ENCODE results near the gene CBL.
"Not testable (repeated sequence)": the region's sequence is repeated elsewhere in the genome, so short reads cannot be mapped to it uniquely, and the experiment has no call there.

The CBL gene

GRCh38 chr11:119205574-119206510 is at the start of gene CBL:
CBL (plus strand) TSS chr11:119206339; CDS start chr11:119206418, 79 bp downstream.
- in situ Hi-C loops (cut with HindIII; ENCODE audit: low sequenced_read_pairs): no loop called here

- in situ Hi-C loops (cut with HindIII; ENCODE audit: low sequenced_read_pairs): no loop called here
Measured at GRCh38 chr11:119156496-119156895, 49.6 kb upstream of the CBL start.

- in situ Hi-C loops (cut with HindIII; ENCODE audit: low sequenced_read_pairs): no loop called here
Measured at GRCh38 chr11:119157063-119157462, 49.1 kb upstream of the CBL start.

GRCh38 chr11:119158467-119158866 is 47.7 kb upstream of the CBL start:
- in situ Hi-C loops (cut with HindIII; ENCODE audit: low sequenced_read_pairs): no loop called here

- in situ Hi-C loops (cut with HindIII; ENCODE audit: low sequenced_read_pairs): no loop called here
Measured at GRCh38 chr11:119160151-119160550, 46.0 kb upstream of the CBL start.

- in situ Hi-C loops (cut with HindIII; ENCODE audit: low sequenced_read_pairs): no loop called here
Measured at GRCh38 chr11:119161871-119162270, 44.3 kb upstream of the CBL start.

- in situ Hi-C loops (cut with HindIII; ENCODE audit: low sequenced_read_pairs): no loop called here
Measured at GRCh38 chr11:119166368-119167076, 39.6 kb upstream of the CBL start.

GRCh38 chr11:119167077-119167458 is 39.1 kb upstream of the CBL start:
- in situ Hi-C loops (cut with HindIII; ENCODE audit: low sequenced_read_pairs): not testable (repeated sequence)

- in situ Hi-C loops (cut with HindIII; ENCODE audit: low sequenced_read_pairs): no loop called here
Measured at GRCh38 chr11:119167933-119168332, 38.2 kb upstream of the CBL start.

- in situ Hi-C loops (cut with HindIII; ENCODE audit: low sequenced_read_pairs): no loop called here
Measured at GRCh38 chr11:119168471-119169281, 37.5 kb upstream of the CBL start, which contains the start of gene NLRX1. NLRX1 (plus strand) TSS chr11:119168725; CDS start chr11:119171404, 2,679 bp downstream.

- in situ Hi-C loops (cut with HindIII; ENCODE audit: low sequenced_read_pairs): no loop called here
Measured at GRCh38 chr11:119169282-119169719, 36.8 kb upstream of the CBL start.

- in situ Hi-C loops (cut with HindIII; ENCODE audit: low sequenced_read_pairs): no loop called here
Measured at GRCh38 chr11:119172513-119172912, 33.6 kb upstream of the CBL start.

- in situ Hi-C loops (cut with HindIII; ENCODE audit: low sequenced_read_pairs): no loop called here
Measured at GRCh38 chr11:119173453-119173852, 32.7 kb upstream of the CBL start.

- in situ Hi-C loops (cut with HindIII; ENCODE audit: low sequenced_read_pairs): no loop called here
Measured at GRCh38 chr11:119175493-119176077, 30.6 kb upstream of the CBL start.

GRCh38 chr11:119178166-119178680 is 27.9 kb upstream of the CBL start:
- in situ Hi-C loops (cut with HindIII; ENCODE audit: low sequenced_read_pairs): no loop called here

- in situ Hi-C loops (cut with HindIII; ENCODE audit: low sequenced_read_pairs): no loop called here
Measured at GRCh38 chr11:119179342-119179741, 26.8 kb upstream of the CBL start.

GRCh38 chr11:119179983-119180382 is 26.2 kb upstream of the CBL start:
- in situ Hi-C loops (cut with HindIII; ENCODE audit: low sequenced_read_pairs): no loop called here

- in situ Hi-C loops (cut with HindIII; ENCODE audit: low sequenced_read_pairs): no loop called here
Measured at GRCh38 chr11:119180729-119181676, 25.1 kb upstream of the CBL start.

GRCh38 chr11:119181677-119182412 is 24.3 kb upstream of the CBL start:
- in situ Hi-C loops (cut with HindIII; ENCODE audit: low sequenced_read_pairs): no loop called here
